Tibial artery (tissue), 4 donors: Measurements from ENCODE around the gene SPINK14.
A peak's percentile ranks its signal among the peaks of the same experiment; 100 is the strongest.

ENCODE experiments used
- DNase-seq, 2 donors: peaks; one replicate each; pipeline ENCODE4 v3.0.0-alpha.2; 2019
- H3K27ac ChIP-seq, 2 donors: fragments of 200-600 bp; sonication (generic) in 1 of 2; 1 replicate in 1 of 2; 2 replicates in 1 of 2; pipeline ENCODE4 v1.5.1; 2018 to 2019; ENCODE audit warnings: mild to moderate bottlenecking in 1 of 2
- H3K27me3 ChIP-seq, 2 donors: fragments of 200-600 bp; sonication (generic) in 1 of 2; one replicate each; pipeline versions ENCODE4 v1.5.1 to v1.6.0; 2016 to 2019
- H3K36me3 ChIP-seq, 3 donors: fragments of 200-600 bp; sonication (generic) in 2 of 3; one replicate each; pipeline ENCODE4 v1.5.1; 2016 to 2019; ENCODE audit warnings: mild to moderate bottlenecking in 2 of 3
- H3K4me1 ChIP-seq, 4 donors: fragments of 200-600 bp; sonication (generic) in 2 of 4; 1 replicate in 3 of 4; 2 replicates in 1 of 4; pipeline ENCODE4 v1.5.1; 2016 to 2019
- H3K4me3 ChIP-seq, 2 donors: fragments of 200-600 bp; sonication (generic) in 1 of 2; 1 replicate in 1 of 2; 2 replicates in 1 of 2; pipeline ENCODE4 v1.5.1; 2018 to 2019; ENCODE audit warnings: mild to moderate bottlenecking in 2 of 2
- H3K9me3 ChIP-seq, 3 donors: fragments of 200-600 bp; sonication (generic) in 1 of 3; one replicate each; pipeline ENCODE4 v1.5.1; 2016 to 2019
- CTCF ChIP-seq, 2 experiments: fragments of 200-600 bp in 1 of 2; fragments of 450-650 bp in 1 of 2; IDR thresholded peaks; one replicate each; pipeline ENCODE4 v1.5.1; 2017 to 2019; ENCODE audit warnings: antibody characterized with exemption in 2 of 2, mild to moderate bottlenecking in 1 of 2, moderate library complexity in 1 of 2
- intact Hi-C: fragments of 100-400 bp; cut with DNase I; formaldehyde crosslinking; loops from one replicate; pipeline ENCODE4 v1.15.0; 2023; ENCODE audit warnings: low total_unique reads

The SPINK14 gene

GRCh38 chr5:148193202-148193601, 24.9 kb downstream of the SPINK14 start:
- no peak for TF ChIP-seq CTCF (IDR thresholded peaks at IDR 0.05)
- Histone ChIP-seq H3K27me3 (no peaks in the 10 kb centered on the region), H3K4me1 (no peaks in the 10 kb centered on the region), H3K9me3 (no peaks in the 10 kb centered on the region), H3K36me3 (no peaks in the 10 kb centered on the region), H3K4me3 (no peak overlapping the region), H3K27ac (no peak overlapping the region)
- no peak for DNase-seq
- intact Hi-C loops: no loop called here

GRCh38 chr5:148201151-148201550, 32.8 kb downstream of the SPINK14 start:
- no peak for TF ChIP-seq CTCF (IDR thresholded peaks at IDR 0.05)
- no peak overlapping the region for H3K27ac ChIP-seq
- DNase-seq: no peak
- intact Hi-C loops: no loop called here
- no peaks in the 10 kb centered on the region for H3K4me1 ChIP-seq
- no peaks in the 10 kb centered on the region for H3K27me3 ChIP-seq
- H3K9me3 ChIP-seq: no peaks in the 10 kb centered on the region
- H3K4me3 ChIP-seq: no peak overlapping the region
- no peaks in the 10 kb centered on the region for H3K36me3 ChIP-seq

- no peaks in the 10 kb centered on the region for H3K9me3 ChIP-seq
- H3K4me3 ChIP-seq: no peak within 1 kb of the TSS
- H3K27ac ChIP-seq: no peak within 1 kb of the TSS
- no peak for TF ChIP-seq CTCF (IDR thresholded peaks at IDR 0.05)
- intact Hi-C loops: no loop called here
- H3K27me3 ChIP-seq: no peaks in the 10 kb centered on the region
- H3K36me3 ChIP-seq: no peaks in the 10 kb centered on the region
- DNase-seq: no peak
- H3K4me1 ChIP-seq: no peaks in the 10 kb centered on the region
Measured at GRCh38 chr5:148202531-148203203, 34.3 kb downstream of the SPINK14 start, which contains the start of gene SPINK6. Gene SPINK6, plus strand, starts transcription at chr5:148203042. Its CDS starts 55 bp downstream, at chr5:148203097.

GRCh38 chr5:148205044-148205806, 36.9 kb downstream of the SPINK14 start:
- no peaks in the 10 kb centered on the region for H3K4me1 ChIP-seq
- no peaks in the 10 kb centered on the region for H3K36me3 ChIP-seq
- intact Hi-C loops: no loop called here
- no peak for TF ChIP-seq CTCF (IDR thresholded peaks at IDR 0.05)
- peak in 1 of 2 donors; percentile 25 for DNase-seq
- H3K27ac ChIP-seq: no peak overlapping the region
- H3K9me3 ChIP-seq: no peaks in the 10 kb centered on the region
- H3K27me3 ChIP-seq: no peaks in the 10 kb centered on the region
- no peak overlapping the region for H3K4me3 ChIP-seq

GRCh38 chr5:148205865-148206264, 37.5 kb downstream of the SPINK14 start:
- DNase-seq: no peak
- intact Hi-C loops: no loop called here
- Histone ChIP-seq H3K9me3 (no peaks in the 10 kb centered on the region), H3K27me3 (no peaks in the 10 kb centered on the region), H3K4me3 (no peak overlapping the region), H3K4me1 (no peaks in the 10 kb centered on the region), H3K36me3 (no peaks in the 10 kb centered on the region), H3K27ac (no peak overlapping the region)
- no peak for TF ChIP-seq CTCF (IDR thresholded peaks at IDR 0.05)
